Astrocyte (in vitro differentiated cells and primary cell): ENCODE data around the gene PTCRA. TPM values are rescaled to one million over a fixed set of nuclear protein-coding genes. Genes with fewer than 3 reads are reported as not detected.
"Not testable (repeated sequence)": the region's sequence is repeated elsewhere in the genome, so short reads cannot be mapped to it uniquely, and the experiment has no call there.

ENCODE experiments used
- DNase-seq: peaks from one replicate; pipeline ENCODE4 v3.0.0-alpha.2; 2010; ENCODE audit warnings: low read depth
- FAIRE-seq: peaks from 2 replicates; lab custom pipeline; 2011; peaks lifted over from hg19 to GRCh38; lab: Jason Lieb, UNC
- H2AFZ ChIP-seq: 2 replicates; pipeline ENCODE4 v1.6.0; 2012; ENCODE audit warnings: low read depth, low read length, inconsistent platforms
- H3K27ac ChIP-seq: 2 replicates; pipeline ENCODE4 v1.5.1; 2011; ENCODE audit warnings: low read depth, low read length, inconsistent platforms
- H3K27me3 ChIP-seq: 2 replicates; pipeline ENCODE4 v1.6.0; 2011; ENCODE audit warnings: low read length, inconsistent platforms; ENCODE audit not compliant: insufficient read depth
- H3K36me3 ChIP-seq: 2 replicates; pipeline ENCODE4 v1.5.1; 2011; ENCODE audit warnings: low read length, inconsistent platforms; ENCODE audit not compliant: insufficient read depth
- H3K4me1 ChIP-seq: 2 replicates; pipeline ENCODE4 v1.5.1; 2011; ENCODE audit warnings: low read length, inconsistent platforms; ENCODE audit not compliant: insufficient read depth
- H3K4me2 ChIP-seq: 2 replicates; pipeline ENCODE4 v1.6.0; 2012; ENCODE audit warnings: low read length, inconsistent platforms
- H3K4me3 ChIP-seq: 2 replicates; pipeline ENCODE4 v1.5.1; 2011; ENCODE audit warnings: low read depth, mild to moderate bottlenecking, low read length, inconsistent platforms; ENCODE audit not compliant: insufficient read depth
- H3K79me2 ChIP-seq: 2 replicates; pipeline ENCODE4 v1.6.0; 2012; ENCODE audit warnings: mild to moderate bottlenecking, low read length, inconsistent platforms; ENCODE audit not compliant: insufficient read depth
- H3K9ac ChIP-seq: 2 replicates; pipeline ENCODE4 v1.6.0; 2012; ENCODE audit warnings: mild to moderate bottlenecking, low read length, inconsistent platforms
- H3K9me3 ChIP-seq: 2 replicates; pipeline ENCODE4 v1.5.1; 2012; ENCODE audit warnings: low read depth, mild to moderate bottlenecking, low read length, inconsistent platforms; ENCODE audit not compliant: insufficient read depth
- H4K20me1 ChIP-seq: 2 replicates; pipeline ENCODE4 v1.6.0; 2012; ENCODE audit warnings: low read length, inconsistent platforms; ENCODE audit not compliant: insufficient read depth
- H3K27ac Mint-ChIP-seq: one replicate; pipeline ENCODE4 v1.8.0; 2021; ENCODE audit warnings: mild to moderate bottlenecking, mixed read lengths; ENCODE audit not compliant: unreplicated experiment
- H3K27me3 Mint-ChIP-seq: one replicate; pipeline ENCODE4 v1.8.0; 2021; ENCODE audit warnings: low read depth, mixed read lengths; ENCODE audit not compliant: unreplicated experiment
- H3K36me3 Mint-ChIP-seq: one replicate; pipeline ENCODE4 v1.8.0; 2021; ENCODE audit warnings: low read depth, mixed read lengths; ENCODE audit not compliant: unreplicated experiment
- H3K4me1 Mint-ChIP-seq: one replicate; pipeline ENCODE4 v1.8.0; 2021; ENCODE audit warnings: low read depth, mixed read lengths; ENCODE audit not compliant: unreplicated experiment
- H3K4me3 Mint-ChIP-seq: one replicate; pipeline ENCODE4 v1.8.0; 2021; ENCODE audit warnings: mild to moderate bottlenecking, moderate library complexity, mixed read lengths; ENCODE audit not compliant: unreplicated experiment
- H3K9me3 Mint-ChIP-seq: one replicate; pipeline ENCODE4 v1.8.0; 2021; ENCODE audit warnings: mild to moderate bottlenecking, mixed read lengths; ENCODE audit not compliant: unreplicated experiment
- CTCF ChIP-seq: IDR thresholded peaks from 2 replicates; pipeline ENCODE4 v1.5.1; 2011; ENCODE audit warnings: low read depth, mild to moderate bottlenecking, inconsistent platforms, low read length, moderate library complexity; ENCODE audit not compliant: insufficient read depth
- EZH2 ChIP-seq: IDR thresholded peaks from 2 replicates; pipeline ENCODE4 v1.6.1; 2012; ENCODE audit warnings: mild to moderate bottlenecking, low read length, inconsistent platforms; ENCODE audit not compliant: insufficient read depth
- total RNA-seq: library from RNA; stranded (reverse); gene quantifications from 2 replicates; pipeline ENCODE4 v1.2.1, GENCODE V29; 2021

PTCRA gene
- total RNA-seq, 1 donor from 2014 or later = not detected

- no peak for TF ChIP-seq EZH2
- peak; percentile 82 for TF ChIP-seq CTCF
- DNase-seq (peak; percentile 58), FAIRE-seq (no peak)
- peak overlapping the region; percentile 59 for H3K4me2 ChIP-seq
- no peaks in the 10 kb centered on the region for H3K4me1 ChIP-seq
- no peak overlapping the region for H3K27ac ChIP-seq
- Mint-ChIP-seq H3K4me1 (no peaks in the 10 kb centered on the region), H3K36me3 (no peaks in the 10 kb centered on the region), H3K27ac (no peak overlapping the region), H3K9me3 (no peaks in the 10 kb centered on the region), H3K27me3 (no peaks in the 10 kb centered on the region), H3K4me3 (no peak overlapping the region)
- peak overlapping the region; percentile 22 for H2AFZ ChIP-seq
- H3K4me3 ChIP-seq = no peak overlapping the region
- H3K9ac ChIP-seq = no peak overlapping the region
- H4K20me1 ChIP-seq = no peaks in the 10 kb centered on the region
- no peaks in the 10 kb centered on the region for H3K36me3 ChIP-seq
- no peaks in the 10 kb centered on the region for H3K27me3 ChIP-seq
- H3K79me2 ChIP-seq = no peaks in the 10 kb centered on the region
- no peaks in the 10 kb centered on the region for H3K9me3 ChIP-seq
These were observed 14.3 kb upstream of the PTCRA start for GRCh38 chr6:42901538-42901957.

- not testable (repeated sequence) for H3K4me3 Mint-ChIP-seq, H3K27ac ChIP-seq
These were observed 13.2 kb upstream of the PTCRA start for GRCh38 chr6:42902429-42903263.

GRCh38 chr6:42904467-42904866 is 11.4 kb upstream of the PTCRA start:
- DNase-seq = no peak
- Mint-ChIP-seq H3K36me3 (no peaks in the 10 kb centered on the region), H3K4me3 (no peak overlapping the region), H3K9me3 (no peaks in the 10 kb centered on the region), H3K27me3 (peaks cover 4% of the 10 kb centered on the region), H3K27ac (no peak overlapping the region), H3K4me1 (no peaks in the 10 kb centered on the region)
- Histone ChIP-seq H3K9ac (no peak overlapping the region), H3K36me3 (no peaks in the 10 kb centered on the region), H3K4me2 (no peak overlapping the region), H3K27ac (no peak overlapping the region), H3K79me2 (no peaks in the 10 kb centered on the region), H4K20me1 (no peaks in the 10 kb centered on the region), H2AFZ (no peak overlapping the region), H3K27me3 (peaks cover 2% of the 10 kb centered on the region), H3K4me3 (no peak overlapping the region), H3K9me3 (no peaks in the 10 kb centered on the region), H3K4me1 (no peaks in the 10 kb centered on the region)
- FAIRE-seq = no peak
- TF ChIP-seq CTCF (no peak), EZH2 (no peak)

More at GRCh38 chr6:42902429-42903263, 13.2 kb upstream of the PTCRA start:
- H3K36me3 Mint-ChIP-seq, H3K27me3 ChIP-seq, H3K9me3 Mint-ChIP-seq, FAIRE-seq, DNase-seq, H3K4me3 ChIP-seq, H3K79me2 ChIP-seq, H3K9me3 ChIP-seq, H3K36me3 ChIP-seq, H3K4me2 ChIP-seq, H3K27me3 Mint-ChIP-seq, H3K4me1 ChIP-seq, H3K4me1 Mint-ChIP-seq, H3K27ac Mint-ChIP-seq, H2AFZ ChIP-seq, H3K9ac ChIP-seq, H4K20me1 ChIP-seq: not testable (repeated sequence)
